Measurements from ENCODE around the gene UBLCP1.
"Not testable (repeated sequence)": the region's sequence is repeated elsewhere in the genome, so short reads cannot be mapped to it uniquely, and the experiment has no call there.

Gene UBLCP1

GRCh38 chr5:159257007-159257406, 6.1 kb upstream of the UBLCP1 start:
- H3K27ac ChIP-seq (ENCODE audit: low read length), result no peak overlapping the region
- no peaks in the 10 kb centered on the region for H3K4me1 ChIP-seq (ENCODE audit: control insufficient read depth, low read depth, low read length)
- H3K27me3 ChIP-seq (ENCODE audit: control insufficient read depth, insufficient read depth, low read length), result peaks cover 58% of the 10 kb centered on the region
- H3K9ac ChIP-seq (ENCODE audit: low read length), result no peak overlapping the region
- no peaks in the 10 kb centered on the region for H3K9me3 ChIP-seq (ENCODE audit: control insufficient read depth, low read depth, low read length)
- no peak overlapping the region for H3K4me3 ChIP-seq (ENCODE audit: low read length)
- H3K36me3 ChIP-seq (ENCODE audit: control insufficient read depth, low read depth, low read length), result no peaks in the 10 kb centered on the region

- Histone ChIP-seq H3K4me1 (ENCODE audit: control insufficient read depth, low read depth, low read length) (peaks cover 3% of the 10 kb centered on the region), H3K9ac (ENCODE audit: low read length) (no peak overlapping the region), H3K4me3 (ENCODE audit: low read length) (no peak overlapping the region), H3K27ac (ENCODE audit: low read length) (no peak overlapping the region), H3K9me3 (ENCODE audit: control insufficient read depth, low read depth, low read length) (no peaks in the 10 kb centered on the region), H3K36me3 (ENCODE audit: control insufficient read depth, low read depth, low read length) (no peaks in the 10 kb centered on the region), H3K27me3 (ENCODE audit: control insufficient read depth, insufficient read depth, low read length) (peaks cover 58% of the 10 kb centered on the region)
Measured at GRCh38 chr5:159257629-159258283, 5.3 kb upstream of the UBLCP1 start.

- peaks cover 58% of the 10 kb centered on the region for H3K27me3 ChIP-seq (ENCODE audit: control insufficient read depth, insufficient read depth, low read length)
- H3K4me3 ChIP-seq (ENCODE audit: low read length), result no peak overlapping the region
- H3K9me3 ChIP-seq (ENCODE audit: control insufficient read depth, low read depth, low read length), result no peaks in the 10 kb centered on the region
- H3K4me1 ChIP-seq (ENCODE audit: control insufficient read depth, low read depth, low read length), result peaks cover 3% of the 10 kb centered on the region
- no peak overlapping the region for H3K9ac ChIP-seq (ENCODE audit: low read length)
- H3K27ac ChIP-seq (ENCODE audit: low read length), result no peak overlapping the region
- no peaks in the 10 kb centered on the region for H3K36me3 ChIP-seq (ENCODE audit: control insufficient read depth, low read depth, low read length)
Measured at GRCh38 chr5:159258361-159258760, 4.7 kb upstream of the UBLCP1 start.

GRCh38 chr5:159260212-159260611, 2.9 kb upstream of the UBLCP1 start:
- H3K36me3 ChIP-seq (ENCODE audit: control insufficient read depth, low read depth, low read length); H3K9me3 ChIP-seq (ENCODE audit: control insufficient read depth, low read depth, low read length); H3K9ac ChIP-seq (ENCODE audit: low read length); H3K27ac ChIP-seq (ENCODE audit: low read length); H3K4me1 ChIP-seq (ENCODE audit: control insufficient read depth, low read depth, low read length); H3K4me3 ChIP-seq (ENCODE audit: low read length): not testable (repeated sequence)
- peaks cover 49% of the 10 kb centered on the region for H3K27me3 ChIP-seq (ENCODE audit: control insufficient read depth, insufficient read depth, low read length)

GRCh38 chr5:159262472-159262858, 625 bp upstream of the UBLCP1 start:
- Histone ChIP-seq H3K36me3 (ENCODE audit: control insufficient read depth, low read depth, low read length) (no peaks in the 10 kb centered on the region), H3K4me1 (ENCODE audit: control insufficient read depth, low read depth, low read length) (peaks cover 7% of the 10 kb centered on the region), H3K4me3 (ENCODE audit: low read length) (peak overlapping the region; percentile 77), H3K9ac (ENCODE audit: low read length) (peak overlapping the region; percentile 81), H3K27ac (ENCODE audit: low read length) (no peak overlapping the region), H3K27me3 (ENCODE audit: control insufficient read depth, insufficient read depth, low read length) (peaks cover 29% of the 10 kb centered on the region), H3K9me3 (ENCODE audit: control insufficient read depth, low read depth, low read length) (no peaks in the 10 kb centered on the region)

- Histone ChIP-seq H3K9me3 (ENCODE audit: control insufficient read depth, low read depth, low read length) (no peaks in the 10 kb centered on the region), H3K9ac (ENCODE audit: low read length) (peak overlapping the region; percentile 81)
Measured at GRCh38 chr5:159263569-159263905, 447 bp downstream of the UBLCP1 start.

GRCh38 chr5:159266764-159267163, 3.7 kb downstream of the UBLCP1 start:
- H3K4me3 ChIP-seq (ENCODE audit: low read length); H3K27me3 ChIP-seq (ENCODE audit: control insufficient read depth, insufficient read depth, low read length); H3K27ac ChIP-seq (ENCODE audit: low read length); H3K9ac ChIP-seq (ENCODE audit: low read length); H3K9me3 ChIP-seq (ENCODE audit: control insufficient read depth, low read depth, low read length); H3K4me1 ChIP-seq (ENCODE audit: control insufficient read depth, low read depth, low read length): not testable (repeated sequence)
- H3K36me3 ChIP-seq (ENCODE audit: control insufficient read depth, low read depth, low read length), result peaks cover 28% of the 10 kb centered on the region

More at GRCh38 chr5:159263569-159263905, 447 bp downstream of the UBLCP1 start:
- Histone ChIP-seq H3K27me3 (ENCODE audit: control insufficient read depth, insufficient read depth, low read length) (peaks cover 18% of the 10 kb centered on the region), H3K36me3 (ENCODE audit: control insufficient read depth, low read depth, low read length) (peaks cover 1% of the 10 kb centered on the region), H3K4me3 (ENCODE audit: low read length) (peak overlapping the region; percentile 77), H3K27ac (ENCODE audit: low read length) (no peak overlapping the region), H3K4me1 (ENCODE audit: control insufficient read depth, low read depth, low read length) (peaks cover 7% of the 10 kb centered on the region)

- peaks cover 49% of the 10 kb centered on the region for H3K36me3 ChIP-seq (ENCODE audit: control insufficient read depth, low read depth, low read length)
- H3K27me3 ChIP-seq (ENCODE audit: control insufficient read depth, insufficient read depth, low read length), result no peaks in the 10 kb centered on the region
- H3K4me3 ChIP-seq (ENCODE audit: low read length), result no peak overlapping the region
- H3K4me1 ChIP-seq (ENCODE audit: control insufficient read depth, low read depth, low read length), result no peaks in the 10 kb centered on the region
- H3K9ac ChIP-seq (ENCODE audit: low read length), result no peak overlapping the region
- no peaks in the 10 kb centered on the region for H3K9me3 ChIP-seq (ENCODE audit: control insufficient read depth, low read depth, low read length)
- no peak overlapping the region for H3K27ac ChIP-seq (ENCODE audit: low read length)
Measured at GRCh38 chr5:159269723-159270122, 6.6 kb downstream of the UBLCP1 start.

- no peaks in the 10 kb centered on the region for H3K4me1 ChIP-seq (ENCODE audit: control insufficient read depth, low read depth, low read length)
- no peaks in the 10 kb centered on the region for H3K27me3 ChIP-seq (ENCODE audit: control insufficient read depth, insufficient read depth, low read length)
- no peaks in the 10 kb centered on the region for H3K9me3 ChIP-seq (ENCODE audit: control insufficient read depth, low read depth, low read length)
- H3K27ac ChIP-seq (ENCODE audit: low read length), result no peak overlapping the region
- H3K4me3 ChIP-seq (ENCODE audit: low read length), result no peak overlapping the region
- peaks cover 65% of the 10 kb centered on the region for H3K36me3 ChIP-seq (ENCODE audit: control insufficient read depth, low read depth, low read length)
- no peak overlapping the region for H3K9ac ChIP-seq (ENCODE audit: low read length)
Measured at GRCh38 chr5:159273923-159274322, 10.8 kb downstream of the UBLCP1 start.

GRCh38 chr5:159274676-159275075, 11.6 kb downstream of the UBLCP1 start:
- Histone ChIP-seq H3K9ac (ENCODE audit: low read length) (no peak overlapping the region), H3K27ac (ENCODE audit: low read length) (no peak overlapping the region), H3K36me3 (ENCODE audit: control insufficient read depth, low read depth, low read length) (peaks cover 61% of the 10 kb centered on the region), H3K27me3 (ENCODE audit: control insufficient read depth, insufficient read depth, low read length) (no peaks in the 10 kb centered on the region), H3K9me3 (ENCODE audit: control insufficient read depth, low read depth, low read length) (no peaks in the 10 kb centered on the region), H3K4me1 (ENCODE audit: control insufficient read depth, low read depth, low read length) (no peaks in the 10 kb centered on the region), H3K4me3 (ENCODE audit: low read length) (no peak overlapping the region)

GRCh38 chr5:159286420-159287035, 23.4 kb downstream of the UBLCP1 start:
- Histone ChIP-seq H3K27ac (ENCODE audit: low read length) (no peak overlapping the region), H3K4me1 (ENCODE audit: control insufficient read depth, low read depth, low read length) (no peaks in the 10 kb centered on the region), H3K36me3 (ENCODE audit: control insufficient read depth, low read depth, low read length) (peaks cover 12% of the 10 kb centered on the region), H3K9ac (ENCODE audit: low read length) (no peak overlapping the region), H3K9me3 (ENCODE audit: control insufficient read depth, low read depth, low read length) (no peaks in the 10 kb centered on the region), H3K27me3 (ENCODE audit: control insufficient read depth, insufficient read depth, low read length) (no peaks in the 10 kb centered on the region), H3K4me3 (ENCODE audit: low read length) (no peak overlapping the region)

- Histone ChIP-seq H3K9me3 (ENCODE audit: control insufficient read depth, low read depth, low read length) (no peaks in the 10 kb centered on the region), H3K36me3 (ENCODE audit: control insufficient read depth, low read depth, low read length) (peaks cover under 1% of the 10 kb centered on the region), H3K9ac (ENCODE audit: low read length) (no peak overlapping the region), H3K27ac (ENCODE audit: low read length) (no peak overlapping the region), H3K4me3 (ENCODE audit: low read length) (no peak overlapping the region), H3K4me1 (ENCODE audit: control insufficient read depth, low read depth, low read length) (no peaks in the 10 kb centered on the region), H3K27me3 (ENCODE audit: control insufficient read depth, insufficient read depth, low read length) (no peaks in the 10 kb centered on the region)
Measured at GRCh38 chr5:159290741-159291140, 27.7 kb downstream of the UBLCP1 start.

All from iPS-18a (cell line).